HS-27A (cell line): Measurements from ENCODE around the gene ZNF799.
"Not testable (repeated sequence)": the region's sequence is repeated elsewhere in the genome, so short reads cannot be mapped to it uniquely, and the experiment has no call there.

Experiments used
- DNase-seq: peaks from one replicate; pipeline ENCODE4 v3.0.0-alpha.2; 2012; ENCODE audit warnings: low read depth, missing footprints

ZNF799 gene

DNA sequence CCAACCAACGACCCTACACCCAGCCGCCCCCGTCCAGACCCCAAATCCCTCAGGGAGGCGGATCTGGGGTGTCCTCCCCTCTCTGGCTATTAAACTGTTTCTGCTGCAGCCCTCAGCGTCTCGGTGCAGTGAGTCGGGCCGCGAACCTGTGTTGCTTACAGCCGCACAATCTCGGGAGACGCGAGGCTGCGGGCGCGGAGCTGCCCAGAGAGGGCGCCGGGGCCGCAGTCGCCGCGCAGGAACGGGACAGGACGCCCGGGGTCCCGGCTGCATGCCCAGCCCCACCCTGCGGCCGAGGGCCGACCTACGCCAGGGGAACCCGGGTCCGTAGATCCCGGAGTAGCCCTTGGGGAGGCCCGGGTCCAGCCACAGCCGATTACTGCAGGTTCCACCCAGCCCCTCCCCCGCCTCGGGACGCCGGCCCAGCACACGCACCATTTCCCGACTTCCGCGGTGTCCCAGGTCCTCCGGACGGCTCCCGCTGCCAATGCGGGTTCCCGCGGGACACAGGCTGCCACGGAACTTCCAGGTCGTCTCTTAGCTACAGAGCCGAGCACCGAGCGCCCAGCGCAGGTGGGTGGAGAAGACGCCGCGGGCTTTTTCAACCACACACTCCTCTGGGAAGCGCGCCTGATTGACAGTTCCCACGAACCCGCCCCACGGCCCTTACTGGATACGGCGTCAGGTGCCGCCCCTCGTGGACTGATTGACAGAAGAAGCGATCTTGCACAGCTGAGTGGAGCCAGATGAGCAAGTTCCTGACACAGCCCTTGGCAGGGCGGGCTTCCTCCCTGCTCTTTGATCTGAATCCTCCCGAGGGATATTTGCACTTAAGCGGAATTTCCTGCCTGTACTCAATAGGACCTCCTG, at the start of gene ZNF799:
TSS of gene ZNF799 (minus strand) at position 639 of the 870 bp plus-strand sequence. CDS start at position 438, 201 bp downstream.
- peak; percentile 88 for DNase-seq

DNA sequence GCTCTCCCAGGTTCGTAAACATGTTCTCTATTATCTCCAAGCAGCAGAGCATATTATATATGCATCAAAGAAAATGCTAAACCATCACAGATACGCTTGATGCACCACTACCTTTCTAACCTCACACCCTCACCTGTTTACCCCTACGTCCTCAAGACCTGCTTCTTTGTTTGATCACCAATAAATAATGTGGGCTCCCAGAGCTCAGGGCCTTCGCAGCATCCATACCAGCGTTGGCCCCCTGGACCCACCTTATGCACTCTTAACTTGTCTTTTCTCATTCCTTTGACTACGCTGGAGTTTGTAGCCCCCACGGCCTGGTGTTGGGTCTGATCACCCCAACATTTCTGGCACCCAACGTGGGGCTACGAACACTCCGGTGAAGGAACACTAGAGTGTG, 49.8 kb upstream of the ZNF799 start:
- no peak for DNase-seq

DNA sequence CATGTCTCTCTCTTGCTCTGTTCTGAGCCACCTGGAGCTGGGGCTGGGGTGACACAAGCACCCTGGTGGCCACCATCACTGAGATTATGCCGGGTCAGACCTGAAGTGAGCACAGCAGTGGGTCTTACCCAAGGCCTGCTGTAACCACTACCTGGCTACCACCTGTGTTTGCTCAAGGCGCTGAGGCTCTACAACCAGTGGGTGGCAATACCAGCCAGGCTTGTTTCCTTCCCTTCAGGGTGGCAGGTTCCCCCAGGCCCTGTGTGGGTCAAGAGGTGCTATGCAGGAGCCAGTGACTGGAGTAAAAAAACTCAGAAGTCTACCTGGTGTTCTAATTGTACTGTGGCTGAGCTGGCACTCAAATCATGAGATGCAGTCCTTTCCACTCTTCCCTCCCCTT, 47.7 kb upstream of the ZNF799 start:
- DNase-seq: no peak

GRCh38 chr19:12440541-12441316, 39.7 kb upstream of the ZNF799 start, which contains the start of gene ZNF443:
TSS of gene ZNF443 (minus strand) at chr19:12441021. CDS start at chr19:12440914, 107 bp downstream.
- DNase-seq: peak; percentile 94

- not testable (repeated sequence) for DNase-seq
These were observed 38.8 kb upstream of the ZNF799 start for GRCh38 chr19:12439686-12440540.

DNA sequence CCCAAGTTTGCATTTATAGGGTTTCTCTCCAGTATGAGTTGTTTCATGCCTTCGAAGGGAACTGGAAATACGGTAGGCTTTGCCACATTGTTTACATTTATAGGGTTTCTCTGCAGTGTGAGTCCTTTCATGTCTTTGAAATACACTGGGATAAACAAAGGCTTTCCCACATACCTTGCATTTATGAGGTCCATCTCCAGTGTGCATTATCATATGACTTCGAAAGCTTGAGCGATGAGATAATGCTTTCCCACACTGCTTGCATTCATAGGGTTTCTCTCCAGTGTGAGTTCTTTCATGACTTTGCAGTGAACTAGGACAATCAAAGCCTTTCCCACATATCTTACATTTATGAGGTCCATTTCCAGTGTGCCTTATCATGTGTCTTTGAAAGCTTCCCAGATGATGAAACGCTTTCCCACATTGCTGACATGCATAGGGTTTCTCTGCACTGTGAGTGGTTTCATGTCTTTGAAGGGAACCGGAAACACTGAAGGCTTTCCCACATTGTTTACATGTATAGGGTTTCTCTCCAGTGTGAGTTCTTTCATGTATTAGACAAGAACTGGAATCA, 29.7 kb upstream of the ZNF799 start:
- not testable (repeated sequence) for DNase-seq

GRCh38 chr19:12425888-12426274, 24.8 kb upstream of the ZNF799 start:
- DNase-seq: no peak

- DNase-seq: no peak
These were observed 24.3 kb upstream of the ZNF799 start for GRCh38 chr19:12425236-12425887.

GRCh38 chr19:12417273-12417672, 16.2 kb upstream of the ZNF799 start:
- DNase-seq: not testable (repeated sequence)

GRCh38 chr19:12411893-12412292, 10.8 kb upstream of the ZNF799 start:
- DNase-seq: no peak

DNA sequence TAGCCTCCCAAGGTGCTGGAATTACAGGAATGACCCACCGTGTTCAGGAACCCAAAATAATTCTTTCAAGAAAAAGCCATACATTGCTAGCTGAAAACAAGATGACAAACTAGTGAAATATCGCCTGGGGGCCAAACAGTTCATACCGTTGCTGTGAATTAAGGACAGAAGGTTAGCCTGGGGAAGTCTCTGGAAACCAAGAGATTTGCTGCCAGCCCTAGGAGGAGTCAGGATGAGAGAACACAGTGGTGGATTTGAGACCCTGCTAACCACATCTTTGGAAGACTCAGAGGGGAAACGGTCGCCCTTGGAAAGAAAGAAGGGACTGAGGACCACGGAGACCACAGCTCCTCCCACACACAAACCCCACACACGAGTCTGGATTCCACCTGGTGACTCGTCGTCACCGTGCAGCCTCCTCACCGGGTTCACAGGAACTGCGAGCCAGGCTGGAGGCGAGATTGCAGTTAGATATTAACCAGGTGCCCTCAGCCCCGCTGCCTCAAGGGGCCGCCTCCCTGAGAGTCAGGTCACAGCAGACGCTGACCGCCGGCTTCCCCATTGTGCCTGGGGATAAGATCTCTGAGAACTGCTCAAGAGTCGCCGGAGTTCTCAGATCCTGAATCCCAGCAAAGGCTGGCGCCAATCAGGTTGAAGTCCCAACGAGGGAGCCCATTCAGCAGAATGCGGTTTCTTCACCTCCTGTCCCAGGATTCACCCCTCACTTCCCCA, 1.0 kb downstream of the ZNF799 start:
- DNase-seq: not testable (repeated sequence)

GRCh38 chr19:12391148-12391547, 9.9 kb downstream of the ZNF799 start:
- not testable (repeated sequence) for DNase-seq

DNA sequence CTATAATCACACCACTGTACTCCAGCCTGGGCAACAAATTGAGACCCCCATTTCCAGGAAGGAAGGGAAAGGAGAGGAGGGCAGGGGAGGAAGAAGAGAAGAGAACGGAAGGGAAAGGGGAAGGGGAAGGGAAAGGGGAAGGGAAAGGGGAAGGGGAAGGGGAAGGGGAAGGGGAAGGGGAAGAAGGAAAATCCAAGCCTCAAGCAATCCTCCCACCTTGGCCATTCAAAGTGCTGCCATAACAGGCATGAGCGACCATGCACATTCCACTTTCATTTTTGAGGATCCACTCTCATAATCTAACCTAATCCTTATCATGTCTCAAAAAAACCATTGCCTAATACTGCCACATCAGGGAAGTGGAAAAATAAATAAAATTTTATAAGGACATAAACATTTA, 14.7 kb downstream of the ZNF799 start:
- DNase-seq: not testable (repeated sequence)

DNA sequence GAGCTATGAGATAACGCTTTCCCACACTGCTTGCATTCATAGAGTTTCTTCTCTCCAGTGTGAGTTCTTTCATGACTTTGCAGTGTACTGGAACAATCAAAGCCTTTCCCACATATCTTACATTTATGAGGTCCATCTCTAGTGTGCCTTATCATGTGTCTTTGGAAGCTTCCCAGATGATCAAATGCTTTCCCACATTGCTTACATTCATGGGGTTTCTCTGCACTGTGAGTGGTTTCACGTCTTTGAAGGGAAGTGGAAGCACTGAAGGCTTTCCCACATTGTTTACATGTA, 20.7 kb downstream of the ZNF799 start:
- DNase-seq: no peak

DNA sequence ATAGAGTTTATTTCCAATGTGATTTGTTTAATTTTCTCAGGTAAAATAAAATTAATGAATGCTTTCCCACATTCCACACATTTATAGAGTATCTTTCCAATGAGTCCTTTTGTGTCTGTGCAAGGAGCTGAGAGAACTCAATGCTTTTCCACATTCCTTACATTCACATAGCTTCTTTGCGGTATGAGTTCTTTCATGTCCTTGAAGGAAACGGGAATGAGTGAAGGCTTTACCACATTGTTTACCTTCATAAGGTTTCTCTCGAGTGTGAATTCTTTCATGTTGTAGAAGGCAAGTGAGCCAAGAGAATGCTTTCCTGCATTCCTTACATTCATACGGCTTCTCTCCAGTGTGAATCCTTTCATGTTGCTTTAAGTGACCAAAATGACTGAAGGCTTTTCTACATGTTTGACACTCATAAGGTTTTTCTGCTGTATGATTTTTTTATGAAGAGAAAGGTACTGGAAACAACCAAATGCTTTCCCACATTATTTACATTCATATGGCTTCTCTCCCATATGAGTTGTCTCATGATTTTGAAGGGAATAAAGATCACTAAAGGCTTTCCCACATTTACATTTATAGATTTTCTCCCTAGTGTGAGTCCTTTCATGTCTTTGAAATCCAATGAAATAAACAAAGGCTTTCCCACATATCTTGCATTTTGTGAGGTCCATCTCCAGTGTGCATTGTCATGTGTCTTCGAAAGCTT, 21.2 kb downstream of the ZNF799 start:
- no peak for DNase-seq

DNA sequence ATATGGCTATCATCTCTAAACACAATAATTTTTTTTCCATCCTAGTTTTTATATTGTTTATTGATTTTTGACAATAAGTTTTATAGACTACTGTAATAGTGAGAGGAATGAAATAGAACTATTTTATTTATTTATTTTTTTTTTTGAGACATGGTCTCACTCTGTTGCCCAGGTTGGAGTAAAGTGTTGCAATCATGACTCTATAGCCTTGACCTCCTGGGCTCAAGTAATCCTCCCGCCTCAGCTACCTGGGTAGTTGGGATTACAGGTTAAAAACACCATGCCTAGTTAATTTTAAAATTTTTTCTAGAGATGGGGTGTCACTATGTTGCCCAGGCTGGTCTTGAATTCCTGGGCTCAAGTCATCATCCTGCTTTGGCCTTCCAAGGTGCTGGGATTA, 27.0 kb downstream of the ZNF799 start:
- DNase-seq: no peak

DNA sequence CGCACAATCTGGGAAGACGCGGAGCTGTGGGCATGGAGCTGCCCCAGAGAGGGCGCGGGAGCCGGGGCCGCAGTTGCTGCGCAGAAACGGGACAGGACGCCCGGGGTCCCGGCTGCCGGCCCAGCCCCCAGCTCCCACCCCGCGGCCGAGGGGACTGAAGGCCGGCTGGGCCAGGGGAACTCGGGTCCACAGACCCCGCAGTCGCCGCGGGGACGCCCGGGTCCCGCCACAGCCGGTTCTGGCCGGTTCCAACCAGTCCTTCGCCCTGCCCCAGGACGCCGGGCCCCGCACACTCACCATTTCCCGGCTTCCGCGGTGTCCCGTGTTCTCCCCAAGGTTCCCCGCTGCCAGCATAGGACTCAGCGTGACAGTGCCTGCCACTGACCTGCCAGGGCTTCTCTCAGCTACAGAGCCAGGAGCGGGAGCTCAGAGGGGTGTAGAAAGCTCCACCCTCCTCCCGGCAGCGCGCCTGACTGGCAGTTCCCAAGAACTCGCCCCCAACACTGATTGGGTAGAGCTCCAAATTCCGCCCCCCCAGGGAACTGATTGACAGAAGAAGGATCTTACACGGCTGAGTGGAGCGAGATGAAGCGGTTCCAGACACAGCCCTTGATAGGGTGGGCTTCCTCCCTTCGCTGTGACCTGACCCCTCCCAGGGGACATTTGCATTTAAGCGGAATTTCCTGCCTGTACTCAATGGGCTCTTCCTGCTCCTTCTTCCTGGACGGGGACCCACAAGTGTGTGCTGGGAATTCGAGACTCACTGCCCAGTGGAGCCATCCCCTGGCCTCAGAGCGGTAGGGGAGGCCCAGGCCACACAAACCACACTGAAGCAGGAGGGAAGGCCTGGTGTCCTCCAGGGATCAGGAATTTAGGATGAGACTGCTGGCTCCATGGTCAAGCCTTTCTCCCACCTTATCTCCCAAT, 35.6 kb downstream of the ZNF799 start, which contains the start of gene ZNF442:
TSS of gene ZNF442 (minus strand) at position 448 of the 927 bp plus-strand sequence. CDS start 2,052 bp downstream, outside the sequence.
- peak; percentile 92 for DNase-seq

- DNase-seq: no peak
These were observed 36.5 kb downstream of the ZNF799 start for GRCh38 chr19:12364391-12365235.
